Neural cell (in vitro differentiated cells): ENCODE data around the gene PODN. TPM values are rescaled to one million over a fixed set of nuclear protein-coding genes. Genes with fewer than 3 reads are reported as not detected.

Source experiments
- H2AFZ ChIP-seq: fragments of 200-600, 300-800 bp; sonication (generic), shearing (Covaris generic); 2 replicates; pipeline ENCODE4 v1.6.0; 2014; ENCODE audit warnings: low read depth, mild to moderate bottlenecking, antibody characterized with exemption, low read length, moderate library complexity
- H3F3A ChIP-seq: fragments of 200-600 bp; shearing (Covaris generic); 2 replicates; pipeline ENCODE4 v1.6.1; 2016; ENCODE audit warnings: mild to moderate bottlenecking, moderate library complexity, mixed read lengths, antibody characterized with exemption, low read length; ENCODE audit not compliant: insufficient read depth, poor library complexity, severe bottlenecking
- H3K27ac ChIP-seq: fragments of 200-600, 300-800 bp; sonication (generic), shearing (Covaris generic); 2 replicates; pipeline ENCODE4 v1.5.1; 2014; ENCODE audit warnings: mild to moderate bottlenecking, low read length, moderate library complexity
- H3K27me3 ChIP-seq: fragments of 300-800, 200-600 bp; sonication (generic), shearing (Covaris generic); 2 replicates; pipeline ENCODE4 v1.6.0; 2014; ENCODE audit warnings: mild to moderate bottlenecking, low read depth, low read length, moderate library complexity; ENCODE audit not compliant: insufficient read depth
- H3K36me3 ChIP-seq: fragments of 300-800, 200-600 bp; sonication (generic), shearing (Covaris generic); 2 replicates; pipeline ENCODE4 v1.5.1; 2014; ENCODE audit warnings: mild to moderate bottlenecking, antibody characterized with exemption, low read length, moderate library complexity; ENCODE audit not compliant: insufficient read depth
- H3K4me2 ChIP-seq: fragments of 300-800, 200-600 bp; sonication (generic), shearing (Covaris generic); 2 replicates; pipeline ENCODE4 v1.6.0; 2014; ENCODE audit warnings: mild to moderate bottlenecking, low read length
- H3K4me3 ChIP-seq: fragments of 300-800, 200-600 bp; sonication (generic), shearing (Covaris generic); 2 replicates; pipeline ENCODE4 v1.5.1; 2014; ENCODE audit warnings: mild to moderate bottlenecking, low read length, moderate library complexity
- H3K79me2 ChIP-seq: fragments of 200-600 bp; shearing (Covaris generic); replicated peaks from 2 replicates; pipeline ENCODE4 v1.6.0; 2014; ENCODE audit warnings: mild to moderate bottlenecking, low read length, moderate library complexity; ENCODE audit not compliant: insufficient read depth
- H3K9ac ChIP-seq: fragments of 300-800, 200-600 bp; sonication (generic), shearing (Covaris generic); 2 replicates; pipeline ENCODE4 v1.6.1; 2016; ENCODE audit warnings: mild to moderate bottlenecking, low read length, mixed read lengths
- H3K9me2 ChIP-seq: fragments of 200-600 bp; shearing (Covaris generic); 2 replicates; pipeline ENCODE4 v1.6.1; 2016; ENCODE audit warnings: mild to moderate bottlenecking, low read length, mixed read lengths; ENCODE audit not compliant: insufficient read depth
- H3K9me3 ChIP-seq: fragments of 200-600, 300-800 bp; sonication (generic), shearing (Covaris generic); 2 replicates; pipeline ENCODE4 v1.6.1; 2016; ENCODE audit warnings: mild to moderate bottlenecking, mixed run types, low read length, moderate library complexity, mixed read lengths
- H4K20me1 ChIP-seq: fragments of 200-600 bp; shearing (Covaris generic); 2 replicates; pipeline ENCODE4 v1.6.1; 2016; ENCODE audit warnings: mild to moderate bottlenecking, mixed run types; ENCODE audit not compliant: insufficient read depth
- EP300 ChIP-seq: fragments of 450-650 bp; conservative IDR thresholded peaks from 2 replicates; pipeline ENCODE4 v1.6.1; 2014; ENCODE audit warnings: antibody characterized with exemption, mild to moderate bottlenecking, moderate library complexity; ENCODE audit not compliant: poor library complexity, severe bottlenecking
- EZH2 ChIP-seq: fragments of 200-600, 300-800 bp; shearing (Covaris generic), sonication (generic); IDR thresholded peaks from 2 replicates; pipeline ENCODE4 v1.6.1; 2014; ENCODE audit warnings: antibody characterized with exemption, low read length, borderline replicate concordance, mild to moderate bottlenecking; ENCODE audit not compliant: insufficient read depth, poor library complexity, severe bottlenecking
- MXI1 ChIP-seq: fragments of 450-650 bp; conservative IDR thresholded peaks from 2 replicates; pipeline ENCODE4 v1.6.1; 2014; ENCODE audit warnings: antibody characterized with exemption, mild to moderate bottlenecking; ENCODE audit not compliant: poor library complexity, severe bottlenecking
- POLR2AphosphoS5 ChIP-seq: IDR thresholded peaks from 2 replicates; pipeline ENCODE4 v1.6.1; 2012
- RAD21 ChIP-seq: fragments of 450-650 bp; conservative IDR thresholded peaks from 2 replicates; pipeline ENCODE4 v1.6.1; 2014; ENCODE audit warnings: antibody characterized with exemption, mild to moderate bottlenecking, moderate library complexity
- SMC3 ChIP-seq: fragments of 450-650 bp; conservative IDR thresholded peaks from 2 replicates; pipeline ENCODE4 v1.6.1; 2014; ENCODE audit warnings: antibody characterized with exemption, mild to moderate bottlenecking, moderate library complexity; ENCODE audit not compliant: poor library complexity
- TAF1 ChIP-seq: IDR thresholded peaks from 2 replicates; pipeline ENCODE4 v1.6.1; 2012; ENCODE audit warnings: low read depth
- polyA plus RNA-seq: library from polyadenylated mRNA; depleted of rRNA; stranded (reverse); fragments of >200 nt; gene quantifications from 2 replicates; pipeline ENCODE4 v1.2.3, GENCODE V29; 2014
- TF ChIP-seq, protein P1 (sequence below): fragments of 450-650 bp; IDR thresholded peaks from 2 replicates; pipeline ENCODE4 v1.5.1; 2014; ENCODE audit warnings: antibody characterized with exemption, mild to moderate bottlenecking, moderate library complexity; ENCODE audit not compliant: poor library complexity, severe bottlenecking
- TF ChIP-seq, protein P2 (sequence below): IDR thresholded peaks from 2 replicates; pipeline ENCODE4 v1.6.1; 2012; ENCODE audit warnings: borderline replicate concordance

Gene PODN
- polyA plus RNA-seq, 1 donor from 2014 or later = 0.07 TPM

DNA sequence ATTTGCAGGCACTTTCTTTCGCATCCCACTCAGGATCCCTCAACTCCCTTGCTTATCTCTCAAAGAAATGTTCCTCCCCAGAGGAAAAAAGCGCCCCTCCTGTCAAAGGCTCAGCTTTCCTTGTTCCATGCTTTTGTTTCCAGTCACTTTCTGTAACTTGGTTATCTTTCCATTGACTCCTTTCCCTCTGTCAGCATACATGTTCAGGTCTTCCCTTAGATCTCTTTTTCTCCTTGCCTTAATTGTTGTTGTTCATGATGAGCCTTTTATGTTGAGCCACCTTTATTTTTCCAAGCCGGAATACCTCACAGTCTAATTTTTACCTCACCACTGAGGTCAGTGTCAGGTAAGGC is 46.5 kb upstream of the PODN start:
- H3F3A ChIP-seq = no peaks in the 10 kb centered on the region
- no peaks in the 10 kb centered on the region for H3K27me3 ChIP-seq
- H3K27ac ChIP-seq = no peak overlapping the region
- peak overlapping the region; percentile 53 for H3K9ac ChIP-seq
- H3K4me2 ChIP-seq = peak overlapping the region; percentile 40
- H3K4me3 ChIP-seq = peak overlapping the region; percentile 74
- peak overlapping the region; percentile 32 for H2AFZ ChIP-seq
- TF ChIP-seq RAD21 = no peak
- no peak for TF ChIP-seq EP300
- no peak for TF ChIP-seq MXI1
- no peak for TF ChIP-seq TAF1
- H3K9me3 ChIP-seq = no peaks in the 10 kb centered on the region
- no peaks in the 10 kb centered on the region for H4K20me1 ChIP-seq
- H3K79me2 ChIP-seq = peaks cover 10% of the 10 kb centered on the region
- H3K9me2 ChIP-seq = no peaks in the 10 kb centered on the region
- no peaks in the 10 kb centered on the region for H3K36me3 ChIP-seq

DNA sequence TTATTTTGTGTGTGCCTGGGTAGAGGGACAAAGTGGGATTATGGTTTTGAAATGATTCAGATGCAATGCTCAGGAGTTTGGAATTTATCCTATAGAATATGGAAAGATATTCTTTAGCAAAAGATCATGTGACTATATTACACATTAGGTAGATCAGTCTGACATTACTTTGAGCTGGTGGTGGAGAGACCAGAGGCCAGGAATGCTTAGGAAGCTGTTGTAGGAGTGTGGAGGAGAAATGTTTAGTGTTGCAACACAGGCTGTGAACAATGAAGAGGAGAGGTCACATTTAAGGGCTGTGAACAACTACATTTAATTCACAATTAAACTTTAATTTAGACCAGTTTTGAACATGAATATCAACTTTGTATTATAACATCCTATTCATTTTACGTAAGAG is 45.3 kb upstream of the PODN start:
- H3K9ac ChIP-seq = no peak overlapping the region
- no peaks in the 10 kb centered on the region for H4K20me1 ChIP-seq
- no peaks in the 10 kb centered on the region for H3K36me3 ChIP-seq
- H3K27me3 ChIP-seq = no peaks in the 10 kb centered on the region
- TF ChIP-seq EP300 = no peak
- TF ChIP-seq, protein P1, sequence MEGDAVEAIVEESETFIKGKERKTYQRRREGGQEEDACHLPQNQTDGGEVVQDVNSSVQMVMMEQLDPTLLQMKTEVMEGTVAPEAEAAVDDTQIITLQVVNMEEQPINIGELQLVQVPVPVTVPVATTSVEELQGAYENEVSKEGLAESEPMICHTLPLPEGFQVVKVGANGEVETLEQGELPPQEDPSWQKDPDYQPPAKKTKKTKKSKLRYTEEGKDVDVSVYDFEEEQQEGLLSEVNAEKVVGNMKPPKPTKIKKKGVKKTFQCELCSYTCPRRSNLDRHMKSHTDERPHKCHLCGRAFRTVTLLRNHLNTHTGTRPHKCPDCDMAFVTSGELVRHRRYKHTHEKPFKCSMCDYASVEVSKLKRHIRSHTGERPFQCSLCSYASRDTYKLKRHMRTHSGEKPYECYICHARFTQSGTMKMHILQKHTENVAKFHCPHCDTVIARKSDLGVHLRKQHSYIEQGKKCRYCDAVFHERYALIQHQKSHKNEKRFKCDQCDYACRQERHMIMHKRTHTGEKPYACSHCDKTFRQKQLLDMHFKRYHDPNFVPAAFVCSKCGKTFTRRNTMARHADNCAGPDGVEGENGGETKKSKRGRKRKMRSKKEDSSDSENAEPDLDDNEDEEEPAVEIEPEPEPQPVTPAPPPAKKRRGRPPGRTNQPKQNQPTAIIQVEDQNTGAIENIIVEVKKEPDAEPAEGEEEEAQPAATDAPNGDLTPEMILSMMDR = no peak
- no peak for TF ChIP-seq SMC3
- no peak for TF ChIP-seq POLR2AphosphoS5
- TF ChIP-seq TAF1 = no peak
- no peak for TF ChIP-seq RAD21
- no peak for TF ChIP-seq MXI1
- TF ChIP-seq EZH2 = no peak
- TF ChIP-seq, protein P2, sequence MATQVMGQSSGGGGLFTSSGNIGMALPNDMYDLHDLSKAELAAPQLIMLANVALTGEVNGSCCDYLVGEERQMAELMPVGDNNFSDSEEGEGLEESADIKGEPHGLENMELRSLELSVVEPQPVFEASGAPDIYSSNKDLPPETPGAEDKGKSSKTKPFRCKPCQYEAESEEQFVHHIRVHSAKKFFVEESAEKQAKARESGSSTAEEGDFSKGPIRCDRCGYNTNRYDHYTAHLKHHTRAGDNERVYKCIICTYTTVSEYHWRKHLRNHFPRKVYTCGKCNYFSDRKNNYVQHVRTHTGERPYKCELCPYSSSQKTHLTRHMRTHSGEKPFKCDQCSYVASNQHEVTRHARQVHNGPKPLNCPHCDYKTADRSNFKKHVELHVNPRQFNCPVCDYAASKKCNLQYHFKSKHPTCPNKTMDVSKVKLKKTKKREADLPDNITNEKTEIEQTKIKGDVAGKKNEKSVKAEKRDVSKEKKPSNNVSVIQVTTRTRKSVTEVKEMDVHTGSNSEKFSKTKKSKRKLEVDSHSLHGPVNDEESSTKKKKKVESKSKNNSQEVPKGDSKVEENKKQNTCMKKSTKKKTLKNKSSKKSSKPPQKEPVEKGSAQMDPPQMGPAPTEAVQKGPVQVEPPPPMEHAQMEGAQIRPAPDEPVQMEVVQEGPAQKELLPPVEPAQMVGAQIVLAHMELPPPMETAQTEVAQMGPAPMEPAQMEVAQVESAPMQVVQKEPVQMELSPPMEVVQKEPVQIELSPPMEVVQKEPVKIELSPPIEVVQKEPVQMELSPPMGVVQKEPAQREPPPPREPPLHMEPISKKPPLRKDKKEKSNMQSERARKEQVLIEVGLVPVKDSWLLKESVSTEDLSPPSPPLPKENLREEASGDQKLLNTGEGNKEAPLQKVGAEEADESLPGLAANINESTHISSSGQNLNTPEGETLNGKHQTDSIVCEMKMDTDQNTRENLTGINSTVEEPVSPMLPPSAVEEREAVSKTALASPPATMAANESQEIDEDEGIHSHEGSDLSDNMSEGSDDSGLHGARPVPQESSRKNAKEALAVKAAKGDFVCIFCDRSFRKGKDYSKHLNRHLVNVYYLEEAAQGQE = no peak
- peak overlapping the region; percentile 74 for H3K4me3 ChIP-seq
- H3K79me2 ChIP-seq = peaks cover 10% of the 10 kb centered on the region
- H3K9me2 ChIP-seq = no peaks in the 10 kb centered on the region
- H3F3A ChIP-seq = no peaks in the 10 kb centered on the region
- no peak overlapping the region for H2AFZ ChIP-seq
- H3K4me2 ChIP-seq = no peak overlapping the region
- no peak overlapping the region for H3K27ac ChIP-seq
- H3K9me3 ChIP-seq = no peaks in the 10 kb centered on the region

DNA sequence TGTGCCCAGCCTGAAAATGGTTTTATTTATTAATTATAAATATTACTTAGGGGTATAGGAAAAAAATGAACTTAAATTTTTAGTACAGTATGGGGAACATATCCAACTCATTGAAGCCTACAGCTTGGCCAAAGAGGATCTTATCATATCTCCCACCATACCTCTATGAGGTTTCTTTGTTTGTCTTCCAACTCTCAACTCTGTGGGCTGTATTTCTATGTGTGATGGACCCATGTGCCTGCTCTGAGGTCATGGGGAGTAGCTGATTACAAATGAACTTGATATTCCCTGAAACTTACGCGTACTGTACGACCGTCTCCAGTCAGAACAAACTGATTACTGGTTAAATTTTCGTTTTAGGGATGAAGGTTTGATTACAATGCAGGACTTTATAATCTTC is 41.4 kb upstream of the PODN start:
- H3K4me2 ChIP-seq = no peak overlapping the region
- no peak overlapping the region for H3K4me3 ChIP-seq
- no peaks in the 10 kb centered on the region for H3K27me3 ChIP-seq
- H3K9ac ChIP-seq = no peak overlapping the region
- no peaks in the 10 kb centered on the region for H3K9me3 ChIP-seq
- TF ChIP-seq SMC3 (no peak), MXI1 (no peak), RAD21 (no peak), EP300 (no peak), POLR2AphosphoS5 (no peak)
- TF ChIP-seq, protein P1 = no peak
- H3F3A ChIP-seq = no peaks in the 10 kb centered on the region
- H3K36me3 ChIP-seq = no peaks in the 10 kb centered on the region
- H3K27ac ChIP-seq = no peak overlapping the region
- peaks cover 3% of the 10 kb centered on the region for H3K79me2 ChIP-seq
- H3K9me2 ChIP-seq = no peaks in the 10 kb centered on the region
- H4K20me1 ChIP-seq = no peaks in the 10 kb centered on the region
- no peak overlapping the region for H2AFZ ChIP-seq
